Astrocyte (in vitro differentiated cells and primary cell): ENCODE results near the gene ALB. TPM values are rescaled to one million over a fixed set of nuclear protein-coding genes. Genes with fewer than 3 reads are reported as not detected.

Source experiments
- DNase-seq: peaks from one replicate; pipeline ENCODE4 v3.0.0-alpha.2; 2010; ENCODE audit warnings: low read depth
- FAIRE-seq: peaks from 2 replicates; lab custom pipeline; 2011; peaks lifted over from hg19 to GRCh38; lab: Jason Lieb, UNC
- H2AFZ ChIP-seq: 2 replicates; pipeline ENCODE4 v1.6.0; 2012; ENCODE audit warnings: low read depth, low read length, inconsistent platforms
- H3K27ac ChIP-seq: 2 replicates; pipeline ENCODE4 v1.5.1; 2011; ENCODE audit warnings: low read depth, low read length, inconsistent platforms
- H3K27me3 ChIP-seq: 2 replicates; pipeline ENCODE4 v1.6.0; 2011; ENCODE audit warnings: low read length, inconsistent platforms; ENCODE audit not compliant: insufficient read depth
- H3K36me3 ChIP-seq: 2 replicates; pipeline ENCODE4 v1.5.1; 2011; ENCODE audit warnings: low read length, inconsistent platforms; ENCODE audit not compliant: insufficient read depth
- H3K4me1 ChIP-seq: 2 replicates; pipeline ENCODE4 v1.5.1; 2011; ENCODE audit warnings: low read length, inconsistent platforms; ENCODE audit not compliant: insufficient read depth
- H3K4me2 ChIP-seq: 2 replicates; pipeline ENCODE4 v1.6.0; 2012; ENCODE audit warnings: low read length, inconsistent platforms
- H3K4me3 ChIP-seq: 2 replicates; pipeline ENCODE4 v1.5.1; 2011; ENCODE audit warnings: low read depth, mild to moderate bottlenecking, low read length, inconsistent platforms; ENCODE audit not compliant: insufficient read depth
- H3K79me2 ChIP-seq: 2 replicates; pipeline ENCODE4 v1.6.0; 2012; ENCODE audit warnings: mild to moderate bottlenecking, low read length, inconsistent platforms; ENCODE audit not compliant: insufficient read depth
- H3K9ac ChIP-seq: 2 replicates; pipeline ENCODE4 v1.6.0; 2012; ENCODE audit warnings: mild to moderate bottlenecking, low read length, inconsistent platforms
- H3K9me3 ChIP-seq: 2 replicates; pipeline ENCODE4 v1.5.1; 2012; ENCODE audit warnings: low read depth, mild to moderate bottlenecking, low read length, inconsistent platforms; ENCODE audit not compliant: insufficient read depth
- H4K20me1 ChIP-seq: 2 replicates; pipeline ENCODE4 v1.6.0; 2012; ENCODE audit warnings: low read length, inconsistent platforms; ENCODE audit not compliant: insufficient read depth
- H3K27ac Mint-ChIP-seq: one replicate; pipeline ENCODE4 v1.8.0; 2021; ENCODE audit warnings: mild to moderate bottlenecking, mixed read lengths; ENCODE audit not compliant: unreplicated experiment
- H3K27me3 Mint-ChIP-seq: one replicate; pipeline ENCODE4 v1.8.0; 2021; ENCODE audit warnings: low read depth, mixed read lengths; ENCODE audit not compliant: unreplicated experiment
- H3K36me3 Mint-ChIP-seq: one replicate; pipeline ENCODE4 v1.8.0; 2021; ENCODE audit warnings: low read depth, mixed read lengths; ENCODE audit not compliant: unreplicated experiment
- H3K4me1 Mint-ChIP-seq: one replicate; pipeline ENCODE4 v1.8.0; 2021; ENCODE audit warnings: low read depth, mixed read lengths; ENCODE audit not compliant: unreplicated experiment
- H3K4me3 Mint-ChIP-seq: one replicate; pipeline ENCODE4 v1.8.0; 2021; ENCODE audit warnings: mild to moderate bottlenecking, moderate library complexity, mixed read lengths; ENCODE audit not compliant: unreplicated experiment
- H3K9me3 Mint-ChIP-seq: one replicate; pipeline ENCODE4 v1.8.0; 2021; ENCODE audit warnings: mild to moderate bottlenecking, mixed read lengths; ENCODE audit not compliant: unreplicated experiment
- CTCF ChIP-seq: IDR thresholded peaks from 2 replicates; pipeline ENCODE4 v1.5.1; 2011; ENCODE audit warnings: low read depth, mild to moderate bottlenecking, inconsistent platforms, low read length, moderate library complexity; ENCODE audit not compliant: insufficient read depth
- EZH2 ChIP-seq: IDR thresholded peaks from 2 replicates; pipeline ENCODE4 v1.6.1; 2012; ENCODE audit warnings: mild to moderate bottlenecking, low read length, inconsistent platforms; ENCODE audit not compliant: insufficient read depth
- total RNA-seq: library from RNA; stranded (reverse); gene quantifications from 2 replicates; pipeline ENCODE4 v1.2.1, GENCODE V29; 2021

The ALB gene
- total RNA-seq, 1 donor from 2014 or later: not detected

GRCh38 chr4:73456177-73457022, 52.3 kb downstream of the ALB start:
- no peak overlapping the region for H3K4me3 ChIP-seq
- no peaks in the 10 kb centered on the region for H3K27me3 ChIP-seq
- H3K9ac ChIP-seq: no peak overlapping the region
- no peaks in the 10 kb centered on the region for H3K9me3 ChIP-seq
- no peak overlapping the region for H2AFZ ChIP-seq
- peaks cover 18% of the 10 kb centered on the region for H3K4me1 Mint-ChIP-seq
- no peaks in the 10 kb centered on the region for H3K79me2 ChIP-seq
- TF ChIP-seq EZH2: no peak
- no peak for TF ChIP-seq CTCF
- no peak overlapping the region for H3K4me3 Mint-ChIP-seq
- H3K4me2 ChIP-seq: no peak overlapping the region
- no peaks in the 10 kb centered on the region for H3K27me3 Mint-ChIP-seq
- no peak overlapping the region for H3K27ac Mint-ChIP-seq
- peaks cover under 1% of the 10 kb centered on the region for H3K4me1 ChIP-seq
- no peaks in the 10 kb centered on the region for H3K36me3 Mint-ChIP-seq
- FAIRE-seq (peak; percentile 32), DNase-seq (no peak)
- no peaks in the 10 kb centered on the region for H4K20me1 ChIP-seq
- H3K36me3 ChIP-seq: no peaks in the 10 kb centered on the region
- H3K27ac ChIP-seq: no peak overlapping the region
- peaks cover 3% of the 10 kb centered on the region for H3K9me3 Mint-ChIP-seq

- Histone ChIP-seq H3K9ac (no peak overlapping the region), H3K4me1 (no peaks in the 10 kb centered on the region), H2AFZ (no peak overlapping the region), H3K36me3 (no peaks in the 10 kb centered on the region), H3K4me2 (no peak overlapping the region), H3K27me3 (no peaks in the 10 kb centered on the region), H3K79me2 (no peaks in the 10 kb centered on the region), H4K20me1 (no peaks in the 10 kb centered on the region), H3K27ac (no peak overlapping the region), H3K4me3 (no peak overlapping the region), H3K9me3 (no peaks in the 10 kb centered on the region)
- TF ChIP-seq EZH2: no peak
- no peak for TF ChIP-seq CTCF
- H3K4me1 Mint-ChIP-seq: peaks cover under 1% of the 10 kb centered on the region
- no peak for DNase-seq
- no peak for FAIRE-seq
- H3K27me3 Mint-ChIP-seq: no peaks in the 10 kb centered on the region
- no peak overlapping the region for H3K4me3 Mint-ChIP-seq
- no peak overlapping the region for H3K27ac Mint-ChIP-seq
- H3K36me3 Mint-ChIP-seq: no peaks in the 10 kb centered on the region
- H3K9me3 Mint-ChIP-seq: peaks cover 3% of the 10 kb centered on the region
These were observed 54.3 kb downstream of the ALB start for GRCh38 chr4:73458184-73459047.
